Upper lobe of left lung (tissue), 6 donors: ENCODE results near the gene SORBS1. TPM values are rescaled to one million over a fixed set of nuclear protein-coding genes. Genes with fewer than 3 reads are reported as not detected.

ENCODE experiments used
- ATAC-seq, 2 donors: fragments of 200-7000 bp; cut with Tn5 transposase; one replicate each; pipeline ENCODE4 v1.9.1; 2022; ENCODE audit warnings: mild to moderate bottlenecking in 2 of 2, moderate library complexity in 2 of 2; ENCODE audit not compliant: low FRiP score in 2 of 2
- DNase-seq, 2 donors: peaks; one replicate each; pipeline ENCODE4 v3.0.0-alpha.2; 2019 to 2020
- H3K27ac ChIP-seq, 4 donors: fragments of 200-600 bp; sonication (generic); one replicate each; pipeline ENCODE4 v1.5.1; 2016 to 2019
- H3K27me3 ChIP-seq, 4 donors: fragments of 200-600 bp; sonication (generic); one replicate each; pipeline ENCODE4 v1.5.1; 2017 to 2019
- H3K36me3 ChIP-seq, 4 donors: fragments of 200-600 bp; sonication (generic); one replicate each; pipeline ENCODE4 v1.5.1; 2016 to 2019
- H3K4me1 ChIP-seq, 4 donors: fragments of 200-600 bp; sonication (generic); one replicate each; pipeline ENCODE4 v1.5.1; 2018 to 2019
- H3K4me3 ChIP-seq, 4 donors: fragments of 200-600 bp; sonication (generic); one replicate each; pipeline ENCODE4 v1.5.1; 2017 to 2019; ENCODE audit warnings: mild to moderate bottlenecking in 2 of 4, moderate library complexity in 1 of 4
- H3K9me3 ChIP-seq, 4 donors: fragments of 200-600 bp; sonication (generic); one replicate each; pipeline ENCODE4 v1.5.1; 2018 to 2019
- EP300 ChIP-seq, 4 donors: sonication (generic); formaldehyde crosslinking; IDR thresholded peaks; one replicate each; pipeline ENCODE4 v1.5.1; 2017; ENCODE audit warnings: antibody characterized with exemption in 4 of 4, control low read depth in 2 of 4
- POLR2A ChIP-seq, 4 donors: fragments of 450-650 bp; IDR thresholded peaks; one replicate each; pipeline ENCODE4 v1.5.1; 2016 to 2017; ENCODE audit warnings: antibody characterized with exemption in 4 of 4, mild to moderate bottlenecking in 2 of 4
- POLR2AphosphoS5 ChIP-seq, 2 donors: sonication (generic); formaldehyde crosslinking; IDR thresholded peaks; one replicate each; pipeline ENCODE4 v1.5.1; 2017; ENCODE audit warnings: antibody characterized with exemption in 2 of 2
- WGBS, 2 donors: methylation state at CpG; one replicate each; pipeline ENCODE4 v1.1.5; 2017 to 2018; 5-methylcytosine and 5-hydroxymethylcytosine counted together
- total RNA-seq, 6 donors: library from RNA; depleted of rRNA in 4 of 6; stranded (reverse); fragments of >200 nt in 4 of 6; gene quantifications; one replicate each; pipeline versions ENCODE4 v1.1.0 to v1.2.1, GENCODE V29; 2016 to 2021
- TF ChIP-seq, protein P1 (sequence below), 6 experiments: fragments of 450-650 bp in 4 of 6; fragments of 200-600 bp in 2 of 6; sonication (generic) in 2 of 6; IDR thresholded peaks; one replicate each; pipeline ENCODE4 v1.5.1; 2016 to 2019; ENCODE audit warnings: antibody characterized with exemption in 6 of 6
- donor health status: DM: no; HTN: no; CAD: no; lungs with moderate emphysema.
- donor health status: DM: no; HTN: yes; CAD: no; lungs with severe emphysema.

Gene SORBS1
- total RNA-seq, 6 donors from 2014 or later: 45.8 to 116 (median 71.7) TPM

DNA sequence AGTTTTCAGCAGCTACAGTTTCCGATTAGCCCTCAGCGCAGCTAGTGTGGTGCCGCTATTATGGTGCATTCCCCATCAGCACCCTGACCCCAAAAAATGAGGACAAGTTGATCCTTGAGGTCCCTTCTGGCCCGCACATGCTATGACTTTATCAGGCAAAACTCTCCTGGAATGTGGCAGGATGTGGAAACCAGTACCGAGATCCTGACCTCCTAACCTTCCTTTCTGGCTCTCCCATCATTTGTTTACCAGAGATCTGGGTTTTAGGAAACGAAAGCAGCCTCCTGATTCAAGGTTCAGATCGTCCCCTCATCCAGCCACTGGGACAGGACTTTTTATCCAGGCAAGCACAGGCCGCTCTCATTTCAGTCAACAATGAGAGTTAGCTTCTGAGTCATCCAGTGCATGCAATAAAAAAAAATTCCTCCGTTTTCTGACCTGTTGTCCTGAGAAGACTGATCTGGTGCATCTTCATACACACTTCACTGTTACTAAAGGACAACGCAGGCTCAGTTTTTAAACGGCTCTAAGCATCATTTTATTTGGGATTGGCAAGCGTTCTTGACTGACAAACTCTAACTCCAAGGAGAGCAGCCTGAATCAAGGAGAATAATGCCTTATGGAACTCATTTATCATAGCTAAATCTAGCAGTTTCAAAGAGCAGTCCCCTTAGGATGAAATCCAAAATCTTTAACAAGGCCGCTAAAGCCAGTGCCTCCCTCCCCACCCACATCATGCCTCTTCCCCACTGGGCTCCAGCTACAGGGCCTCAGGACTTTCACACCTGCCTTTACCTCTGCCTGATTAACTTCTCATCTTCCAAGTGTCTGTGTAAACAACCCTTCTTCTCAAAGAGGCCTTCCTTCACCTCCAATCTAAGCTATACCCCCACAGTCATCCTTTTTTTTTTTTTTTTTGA, 287.5 kb downstream of the SORBS1 start:
- ATAC-seq (peak; percentile 66 to 78), DNase-seq (peak in 1 of 2 donors; percentile 52)
- Histone ChIP-seq H3K4me1 (peaks cover 44 to 70% (median 61%) of the 10 kb centered on the region in 4 donors), H3K27me3 (no peaks in the 10 kb centered on the region), H3K36me3 (peaks cover 0 to 28% (median 6%) of the 10 kb centered on the region in 4 donors), H3K9me3 (no peaks in the 10 kb centered on the region), H3K4me3 (no peak overlapping the region), H3K27ac (peak overlapping the region; percentile 81 to 89 (median 84))
- 50 to 53% methylated on average over 10 to 13 of the region's 13 CpGs for WGBS, 2 donors
- TF ChIP-seq POLR2AphosphoS5 (IDR thresholded peaks at IDR 0.05): peak; percentile 78 to 83
- TF ChIP-seq, protein P1, sequence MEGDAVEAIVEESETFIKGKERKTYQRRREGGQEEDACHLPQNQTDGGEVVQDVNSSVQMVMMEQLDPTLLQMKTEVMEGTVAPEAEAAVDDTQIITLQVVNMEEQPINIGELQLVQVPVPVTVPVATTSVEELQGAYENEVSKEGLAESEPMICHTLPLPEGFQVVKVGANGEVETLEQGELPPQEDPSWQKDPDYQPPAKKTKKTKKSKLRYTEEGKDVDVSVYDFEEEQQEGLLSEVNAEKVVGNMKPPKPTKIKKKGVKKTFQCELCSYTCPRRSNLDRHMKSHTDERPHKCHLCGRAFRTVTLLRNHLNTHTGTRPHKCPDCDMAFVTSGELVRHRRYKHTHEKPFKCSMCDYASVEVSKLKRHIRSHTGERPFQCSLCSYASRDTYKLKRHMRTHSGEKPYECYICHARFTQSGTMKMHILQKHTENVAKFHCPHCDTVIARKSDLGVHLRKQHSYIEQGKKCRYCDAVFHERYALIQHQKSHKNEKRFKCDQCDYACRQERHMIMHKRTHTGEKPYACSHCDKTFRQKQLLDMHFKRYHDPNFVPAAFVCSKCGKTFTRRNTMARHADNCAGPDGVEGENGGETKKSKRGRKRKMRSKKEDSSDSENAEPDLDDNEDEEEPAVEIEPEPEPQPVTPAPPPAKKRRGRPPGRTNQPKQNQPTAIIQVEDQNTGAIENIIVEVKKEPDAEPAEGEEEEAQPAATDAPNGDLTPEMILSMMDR (IDR thresholded peaks at IDR 0.05): no peak
- no peak for TF ChIP-seq POLR2A (IDR thresholded peaks at IDR 0.05)
- TF ChIP-seq EP300 (IDR thresholded peaks at IDR 0.05): peak; percentile 49 to 97 (median 75)

DNA sequence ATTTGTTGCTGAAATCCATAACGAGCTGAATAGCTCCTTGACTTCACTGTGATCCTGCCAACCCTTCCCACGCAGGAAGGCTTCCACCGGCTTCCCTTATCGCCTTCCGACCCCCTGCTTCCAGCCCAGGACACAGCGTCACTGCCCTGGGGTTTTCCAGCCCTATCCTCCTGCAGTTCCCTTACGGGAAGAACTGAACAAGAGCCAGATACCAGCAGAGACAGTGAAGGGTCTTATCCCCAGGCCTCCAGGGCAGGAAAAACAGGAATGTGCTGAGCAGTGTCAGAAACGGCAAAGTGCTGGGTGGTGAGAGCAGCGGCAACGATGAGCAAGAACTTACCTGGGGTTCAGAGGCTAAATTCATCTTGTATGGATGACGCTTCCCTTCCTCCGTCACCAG, 292.7 kb downstream of the SORBS1 start:
- DNase-seq: peak in 1 of 2 donors; percentile 57
- 40 to 59% methylated on average over 12 of the region's 12 CpGs for WGBS, 2 donors
- H3K4me1 ChIP-seq: peaks cover 31 to 69% (median 63%) of the 10 kb centered on the region in 4 donors

DNA sequence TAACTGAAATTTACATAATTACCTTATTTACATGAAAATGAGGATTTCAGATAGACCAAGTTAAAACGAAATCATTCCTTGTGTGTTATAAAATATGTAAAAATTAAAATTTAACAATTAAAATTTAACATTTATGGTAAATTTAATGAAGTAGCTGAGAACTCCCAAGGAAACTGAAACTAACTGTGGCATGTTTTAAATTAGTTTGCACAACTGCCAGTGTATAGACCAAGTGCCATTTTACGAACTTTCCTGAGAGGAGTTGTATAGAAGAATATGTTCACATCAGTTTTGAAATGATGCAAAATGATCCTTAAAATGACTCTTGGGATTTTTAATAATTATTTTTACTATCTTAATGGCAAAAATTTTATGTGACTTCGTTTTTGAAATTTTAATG, 293.9 kb downstream of the SORBS1 start:
- TF ChIP-seq POLR2A (IDR thresholded peaks at IDR 0.05) (no peak), POLR2AphosphoS5 (IDR thresholded peaks at IDR 0.05) (no peak), EP300 (IDR thresholded peaks at IDR 0.05) (no peak)
- TF ChIP-seq, protein P1 (IDR thresholded peaks at IDR 0.05): no peak
- no peaks in the 10 kb centered on the region for H3K27me3 ChIP-seq
- ATAC-seq (no peak), DNase-seq (no peak)
- peaks cover 0 to 75% (median 20%) of the 10 kb centered on the region in 4 donors for H3K36me3 ChIP-seq
- peak overlapping the region; percentile 57 to 84 (median 78) for H3K27ac ChIP-seq
- WGBS, 2 donors: 69 to 85% methylated on average over 3 of the region's 3 CpGs
- no peak overlapping the region for H3K4me3 ChIP-seq
- no peaks in the 10 kb centered on the region for H3K9me3 ChIP-seq
- H3K4me1 ChIP-seq: peaks cover 37 to 70% (median 61%) of the 10 kb centered on the region in 4 donors

More for the DNA sequence above, 292.7 kb downstream of the SORBS1 start:
- Histone ChIP-seq H3K27me3 (no peaks in the 10 kb centered on the region), H3K4me3 (no peak overlapping the region), H3K36me3 (peaks cover 0 to 63% (median 17%) of the 10 kb centered on the region in 4 donors), H3K9me3 (no peaks in the 10 kb centered on the region), H3K27ac (peak overlapping the region; percentile 76 to 84 (median 80))
- ATAC-seq: peak; percentile 7 to 64
- peak; percentile 95 to 99 (median 99) for TF ChIP-seq EP300 (IDR thresholded peaks at IDR 0.05)
- TF ChIP-seq POLR2A (IDR thresholded peaks at IDR 0.05): no peak
- TF ChIP-seq POLR2AphosphoS5 (IDR thresholded peaks at IDR 0.05): peak; percentile 92 to 99

DNA sequence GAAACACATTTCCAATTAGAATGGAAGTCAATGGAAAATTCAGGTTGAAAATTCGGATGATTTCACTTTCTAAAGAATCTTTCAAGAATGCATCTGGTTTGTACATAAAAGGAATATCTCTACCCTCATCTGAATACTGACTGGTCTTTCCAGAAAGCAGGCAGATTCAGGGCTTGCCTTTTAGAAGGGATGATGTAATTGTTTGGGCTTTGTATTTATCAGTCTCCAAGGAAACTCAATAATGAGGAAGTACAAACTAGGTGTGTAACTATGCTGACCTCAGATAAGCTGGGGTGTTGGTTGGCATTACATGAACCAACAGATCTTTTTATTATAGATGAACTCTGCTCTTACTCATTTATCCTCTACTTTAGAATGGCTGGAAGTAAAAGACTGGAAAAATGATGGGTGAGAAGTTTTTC, 294.5 kb downstream of the SORBS1 start:
- peak; percentile 10 to 90 for TF ChIP-seq POLR2AphosphoS5 (IDR thresholded peaks at IDR 0.05)
- no peak for TF ChIP-seq POLR2A (IDR thresholded peaks at IDR 0.05)
- TF ChIP-seq EP300 (IDR thresholded peaks at IDR 0.05): peak; percentile 72 to 97 (median 81)
- H3K4me1 ChIP-seq: peaks cover 41 to 74% (median 65%) of the 10 kb centered on the region in 4 donors
- DNase-seq (no peak), ATAC-seq (peak; percentile 87 to 88)
- 22 to 41% methylated on average over 1 of the region's 1 CpG for WGBS, 2 donors
- H3K27ac ChIP-seq: peak overlapping the region; percentile 57 to 84 (median 78)
- H3K4me3 ChIP-seq: no peak overlapping the region
- no peaks in the 10 kb centered on the region for H3K27me3 ChIP-seq
- H3K9me3 ChIP-seq: no peaks in the 10 kb centered on the region
- peaks cover 0 to 79% (median 20%) of the 10 kb centered on the region in 4 donors for H3K36me3 ChIP-seq

DNA sequence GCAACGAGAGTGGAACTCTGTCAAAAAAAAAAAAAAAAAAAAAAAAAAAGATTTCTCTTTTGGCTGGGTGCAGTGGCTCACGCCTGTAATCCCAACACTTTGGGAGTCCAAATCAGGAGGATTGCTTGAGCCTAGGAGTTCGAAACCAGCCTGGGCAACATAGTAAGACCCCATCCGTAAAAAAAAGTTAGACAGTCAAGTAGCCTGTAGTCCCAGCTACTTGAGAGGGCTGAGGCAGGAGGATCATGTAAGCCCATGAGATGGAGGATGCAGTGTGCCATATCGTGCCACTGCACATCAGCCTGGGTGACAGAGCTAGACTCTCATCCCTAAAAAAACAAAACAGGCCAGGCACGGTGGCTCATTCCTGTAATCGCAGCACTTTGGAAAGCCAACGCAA, 295.6 kb downstream of the SORBS1 start:
- ATAC-seq (no peak), DNase-seq (no peak)
- 87 to 92% methylated on average over 8 of the region's 8 CpGs for WGBS, 2 donors
- TF ChIP-seq, protein P1 (IDR thresholded peaks at IDR 0.05): no peak
- no peak for TF ChIP-seq EP300 (IDR thresholded peaks at IDR 0.05)
- TF ChIP-seq POLR2AphosphoS5 (IDR thresholded peaks at IDR 0.05): no peak
- TF ChIP-seq POLR2A (IDR thresholded peaks at IDR 0.05): no peak
- H3K4me3 ChIP-seq: no peak overlapping the region
- H3K36me3 ChIP-seq: peaks cover 0 to 79% (median 16%) of the 10 kb centered on the region in 4 donors
- no peaks in the 10 kb centered on the region for H3K9me3 ChIP-seq
- H3K4me1 ChIP-seq: peaks cover 50 to 85% (median 75%) of the 10 kb centered on the region in 4 donors
- no peaks in the 10 kb centered on the region for H3K27me3 ChIP-seq
- H3K27ac ChIP-seq: peak overlapping the region in 3 of 4 donors; percentile 60 to 84 (median 81)
